ENCODE measurements around the gene ST6GALNAC1.

The ST6GALNAC1 gene, protein sequence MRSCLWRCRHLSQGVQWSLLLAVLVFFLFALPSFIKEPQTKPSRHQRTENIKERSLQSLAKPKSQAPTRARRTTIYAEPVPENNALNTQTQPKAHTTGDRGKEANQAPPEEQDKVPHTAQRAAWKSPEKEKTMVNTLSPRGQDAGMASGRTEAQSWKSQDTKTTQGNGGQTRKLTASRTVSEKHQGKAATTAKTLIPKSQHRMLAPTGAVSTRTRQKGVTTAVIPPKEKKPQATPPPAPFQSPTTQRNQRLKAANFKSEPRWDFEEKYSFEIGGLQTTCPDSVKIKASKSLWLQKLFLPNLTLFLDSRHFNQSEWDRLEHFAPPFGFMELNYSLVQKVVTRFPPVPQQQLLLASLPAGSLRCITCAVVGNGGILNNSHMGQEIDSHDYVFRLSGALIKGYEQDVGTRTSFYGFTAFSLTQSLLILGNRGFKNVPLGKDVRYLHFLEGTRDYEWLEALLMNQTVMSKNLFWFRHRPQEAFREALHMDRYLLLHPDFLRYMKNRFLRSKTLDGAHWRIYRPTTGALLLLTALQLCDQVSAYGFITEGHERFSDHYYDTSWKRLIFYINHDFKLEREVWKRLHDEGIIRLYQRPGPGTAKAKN

GRCh38 chr17:76643553-76644148, at the start of gene ST6GALNAC1:
ST6GALNAC1 (minus strand) TSS chr17:76643757; CDS start chr17:76643638, 119 bp downstream.
- TF ChIP-seq, protein P1, sequence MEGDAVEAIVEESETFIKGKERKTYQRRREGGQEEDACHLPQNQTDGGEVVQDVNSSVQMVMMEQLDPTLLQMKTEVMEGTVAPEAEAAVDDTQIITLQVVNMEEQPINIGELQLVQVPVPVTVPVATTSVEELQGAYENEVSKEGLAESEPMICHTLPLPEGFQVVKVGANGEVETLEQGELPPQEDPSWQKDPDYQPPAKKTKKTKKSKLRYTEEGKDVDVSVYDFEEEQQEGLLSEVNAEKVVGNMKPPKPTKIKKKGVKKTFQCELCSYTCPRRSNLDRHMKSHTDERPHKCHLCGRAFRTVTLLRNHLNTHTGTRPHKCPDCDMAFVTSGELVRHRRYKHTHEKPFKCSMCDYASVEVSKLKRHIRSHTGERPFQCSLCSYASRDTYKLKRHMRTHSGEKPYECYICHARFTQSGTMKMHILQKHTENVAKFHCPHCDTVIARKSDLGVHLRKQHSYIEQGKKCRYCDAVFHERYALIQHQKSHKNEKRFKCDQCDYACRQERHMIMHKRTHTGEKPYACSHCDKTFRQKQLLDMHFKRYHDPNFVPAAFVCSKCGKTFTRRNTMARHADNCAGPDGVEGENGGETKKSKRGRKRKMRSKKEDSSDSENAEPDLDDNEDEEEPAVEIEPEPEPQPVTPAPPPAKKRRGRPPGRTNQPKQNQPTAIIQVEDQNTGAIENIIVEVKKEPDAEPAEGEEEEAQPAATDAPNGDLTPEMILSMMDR (IDR thresholded peaks at IDR 0.05; ENCODE audit: low read depth, low read length, missing control alignments), result no peak
- no peak for DNase-seq (ENCODE audit: extremely low read depth, low read depth)
- no peak within 1 kb of the TSS for H3K4me3 ChIP-seq (replicated peaks; ENCODE audit: low read depth, low read length)

DNA sequence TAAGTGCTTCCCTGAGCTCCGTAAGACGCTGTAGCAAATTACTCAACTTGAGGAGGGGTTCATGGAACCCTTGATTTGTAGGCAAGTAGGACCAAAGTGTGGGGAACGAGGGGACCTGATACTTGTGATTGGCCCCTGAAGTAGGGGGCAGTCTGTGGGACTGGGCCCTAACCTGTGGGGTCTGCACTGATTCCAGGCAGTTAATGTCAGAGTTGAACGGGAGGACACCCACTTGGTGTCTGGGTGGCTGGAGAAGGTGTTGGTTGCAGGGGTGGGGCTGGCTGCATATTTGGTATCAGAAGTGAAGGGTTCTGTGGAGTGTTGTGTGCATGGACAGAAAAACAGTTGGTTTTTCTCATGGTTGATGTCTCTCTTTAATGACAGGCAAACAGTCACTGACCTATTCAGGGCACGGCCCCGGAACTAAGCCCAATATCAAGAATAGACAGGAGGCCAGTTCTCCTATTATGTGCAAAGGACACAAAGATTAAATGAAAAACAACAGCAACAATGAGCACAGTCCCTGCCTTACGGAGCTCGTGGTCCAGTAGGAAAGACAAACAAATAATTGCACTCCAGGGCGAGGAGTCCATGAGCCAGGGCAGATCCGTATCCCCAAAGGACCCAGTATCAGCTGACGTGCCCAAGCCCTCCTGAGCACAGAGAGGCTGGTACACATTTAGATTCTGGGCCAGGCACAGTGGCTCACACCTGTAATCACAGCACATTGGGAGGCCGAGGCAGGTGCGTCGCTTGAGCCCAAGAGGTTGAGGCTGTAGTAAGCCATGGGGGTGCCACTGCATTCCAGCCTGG, 48.0 kb upstream of the ST6GALNAC1 start:
- TF ChIP-seq, protein P1 (IDR thresholded peaks at IDR 0.05; ENCODE audit: low read depth, low read length, missing control alignments), result no peak
- DNase-seq (ENCODE audit: extremely low read depth, low read depth), result no peak
- H3K4me3 ChIP-seq (replicated peaks; ENCODE audit: low read depth, low read length), result no peak overlapping the region

DNA sequence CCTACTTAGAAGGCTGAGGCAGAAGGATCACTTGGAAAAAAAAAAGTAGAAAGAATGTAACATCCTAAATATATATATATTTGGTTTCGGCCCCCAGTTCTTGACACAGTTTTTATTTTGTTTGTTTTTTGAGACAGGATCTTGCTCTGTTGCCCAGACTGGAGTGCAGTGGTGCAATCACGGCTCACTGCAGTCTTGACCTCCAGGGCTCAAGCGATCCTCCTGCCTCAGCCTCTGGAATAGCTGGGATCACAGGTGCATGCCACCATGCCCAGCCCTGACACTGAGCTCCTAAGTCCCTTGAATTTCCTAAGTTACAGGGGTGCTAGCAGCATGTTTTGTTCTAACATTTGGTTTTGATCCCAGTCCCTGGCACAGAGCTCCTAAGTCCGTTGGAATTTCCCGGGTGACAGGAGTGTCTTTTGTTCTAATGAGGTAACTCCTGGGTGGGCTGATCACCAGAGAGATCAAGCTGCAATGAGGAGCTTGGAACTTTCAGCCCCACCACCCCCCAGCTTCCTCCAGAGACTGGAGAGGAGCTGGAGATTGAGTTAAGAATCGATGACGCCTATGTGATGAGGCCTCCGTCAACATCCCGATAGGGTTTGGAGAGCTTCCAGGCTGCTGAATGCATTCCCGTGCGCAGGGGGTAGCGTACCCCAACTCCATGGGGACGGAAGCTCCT, 47.2 kb upstream of the ST6GALNAC1 start:
- H3K4me3 ChIP-seq (replicated peaks; ENCODE audit: low read depth, low read length), result no peak overlapping the region
- no peak for DNase-seq (ENCODE audit: extremely low read depth, low read depth)
- TF ChIP-seq, protein P1 (IDR thresholded peaks at IDR 0.05; ENCODE audit: low read depth, low read length, missing control alignments), result no peak

DNA sequence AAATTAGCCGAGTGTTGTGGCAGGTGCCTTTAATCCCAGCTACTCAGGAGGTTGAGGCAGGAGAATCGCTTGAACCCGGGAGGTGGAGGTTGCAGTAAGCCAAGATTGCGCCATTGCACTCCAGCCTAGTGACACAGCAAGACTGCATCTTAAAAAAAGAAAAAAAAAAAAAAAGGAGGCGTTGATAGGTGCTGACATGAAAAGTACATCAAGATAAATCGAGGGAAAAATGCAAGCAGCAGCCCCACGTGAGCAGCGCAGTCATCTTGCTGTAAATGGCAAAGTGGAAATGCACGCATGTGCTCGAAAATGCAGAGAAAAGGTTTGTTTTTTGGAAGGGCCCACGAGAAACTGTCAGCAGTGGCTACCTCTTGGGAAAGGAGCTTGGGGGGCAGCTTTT, 46.3 kb upstream of the ST6GALNAC1 start:
- TF ChIP-seq, protein P1 (IDR thresholded peaks at IDR 0.05; ENCODE audit: low read depth, low read length, missing control alignments), result no peak

GRCh38 chr17:76688165-76688622, 44.6 kb upstream of the ST6GALNAC1 start:
- no peak for DNase-seq (ENCODE audit: extremely low read depth, low read depth)
- TF ChIP-seq, protein P1 (IDR thresholded peaks at IDR 0.05; ENCODE audit: low read depth, low read length, missing control alignments), result no peak
- no peak overlapping the region; the same call in 1 of the 2 replicates for H3K4me3 ChIP-seq (replicated peaks; ENCODE audit: low read depth, low read length)

More for the DNA sequence above, 46.3 kb upstream of the ST6GALNAC1 start:
- no peak for DNase-seq (ENCODE audit: extremely low read depth, low read depth)
- H3K4me3 ChIP-seq (replicated peaks; ENCODE audit: low read depth, low read length), result no peak overlapping the region

Measured in HFF-Myc (cell line).